ENCODE data around the gene KDM4B.

- TF ChIP-seq POLR2AphosphoS5 (IDR thresholded peaks at IDR 0.05), result peak in 1 of 4 donors; percentile 21
- TF ChIP-seq CTCF (IDR thresholded peaks at IDR 0.05), result no peak
- no peak for TF ChIP-seq POLR2A (IDR thresholded peaks at IDR 0.05)
These were observed 68.0 kb downstream of the KDM4B start for GRCh38 chr19:5036698-5037563.
